Endothelial cell of umbilical vein (primary cell): ENCODE measurements around the gene HSPG2.
A peak's percentile ranks its signal among the peaks of the same experiment; 100 is the strongest.

Source experiments
- EZH2 ChIP-seq: IDR thresholded peaks from 2 replicates; pipeline ENCODE4 v1.6.1; 2012; ENCODE audit warnings: borderline replicate concordance, low read depth, mild to moderate bottlenecking, moderate library complexity, low read length, inconsistent platforms; ENCODE audit not compliant: severe bottlenecking
- FOS ChIP-seq: IDR thresholded peaks from 2 replicates; pipeline ENCODE4 v1.6.1; 2011; ENCODE audit warnings: mild to moderate bottlenecking, low read length, moderate library complexity, borderline replicate concordance; ENCODE audit not compliant: insufficient read depth
- JUN ChIP-seq: IDR thresholded peaks from 2 replicates; pipeline ENCODE4 v1.6.1; 2011; ENCODE audit warnings: borderline replicate concordance, low read depth; ENCODE audit not compliant: insufficient read length, insufficient read depth
- MAX ChIP-seq: IDR thresholded peaks from 2 replicates; pipeline ENCODE4 v1.6.1; 2011; ENCODE audit not compliant: insufficient read depth, insufficient read length
- MYC ChIP-seq: IDR thresholded peaks from one replicate; pipeline ENCODE4 v1.6.1; 2011; ENCODE audit warnings: mild to moderate bottlenecking, low read depth, low read length
- POLR2A ChIP-seq: IDR thresholded peaks from 2 replicates; pipeline ENCODE4 v1.6.1; 2012; ENCODE audit warnings: low read depth, mild to moderate bottlenecking, control low read depth, low read length
- POLR2AphosphoS5 ChIP-seq: IDR thresholded peaks from 2 replicates; pipeline ENCODE4 v1.6.1; 2012; ENCODE audit warnings: low read depth, mild to moderate bottlenecking, control low read depth, low read length, moderate library complexity; ENCODE audit not compliant: insufficient read depth
- TF ChIP-seq, protein P1 (sequence below), 2 donors: IDR thresholded peaks; 1 replicate in 1 of 2; 2 replicates in 1 of 2; pipeline ENCODE4 v1.5.1; 2011; ENCODE audit warnings: low read length in 2 of 2, mild to moderate bottlenecking in 2 of 2, moderate library complexity in 2 of 2, control low read depth in 1 of 2, inconsistent platforms in 1 of 2, low read depth in 1 of 2; ENCODE audit not compliant: insufficient read depth in 1 of 2; ENCODE audit errors: extremely low read depth in 1 of 2

GRCh38 chr1:21914450-21914849 is 22.7 kb downstream of the HSPG2 start:
- TF ChIP-seq, protein P1, sequence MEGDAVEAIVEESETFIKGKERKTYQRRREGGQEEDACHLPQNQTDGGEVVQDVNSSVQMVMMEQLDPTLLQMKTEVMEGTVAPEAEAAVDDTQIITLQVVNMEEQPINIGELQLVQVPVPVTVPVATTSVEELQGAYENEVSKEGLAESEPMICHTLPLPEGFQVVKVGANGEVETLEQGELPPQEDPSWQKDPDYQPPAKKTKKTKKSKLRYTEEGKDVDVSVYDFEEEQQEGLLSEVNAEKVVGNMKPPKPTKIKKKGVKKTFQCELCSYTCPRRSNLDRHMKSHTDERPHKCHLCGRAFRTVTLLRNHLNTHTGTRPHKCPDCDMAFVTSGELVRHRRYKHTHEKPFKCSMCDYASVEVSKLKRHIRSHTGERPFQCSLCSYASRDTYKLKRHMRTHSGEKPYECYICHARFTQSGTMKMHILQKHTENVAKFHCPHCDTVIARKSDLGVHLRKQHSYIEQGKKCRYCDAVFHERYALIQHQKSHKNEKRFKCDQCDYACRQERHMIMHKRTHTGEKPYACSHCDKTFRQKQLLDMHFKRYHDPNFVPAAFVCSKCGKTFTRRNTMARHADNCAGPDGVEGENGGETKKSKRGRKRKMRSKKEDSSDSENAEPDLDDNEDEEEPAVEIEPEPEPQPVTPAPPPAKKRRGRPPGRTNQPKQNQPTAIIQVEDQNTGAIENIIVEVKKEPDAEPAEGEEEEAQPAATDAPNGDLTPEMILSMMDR (IDR thresholded peaks at IDR 0.05; ENCODE audit: extremely low read depth in 1 of 2, insufficient read depth in 1 of 2, low read depth in 1 of 2, low read length in 2 of 2): no peak
- no peak for TF ChIP-seq EZH2
- peak; percentile 69 for TF ChIP-seq POLR2A
- TF ChIP-seq MAX: no peak
- TF ChIP-seq JUN: no peak
- TF ChIP-seq FOS: no peak
- TF ChIP-seq POLR2AphosphoS5: no peak
- no peak for TF ChIP-seq MYC
